PC-3 (cell line): ENCODE data around the gene AMIGO3. TPM values are rescaled to one million over a fixed set of nuclear protein-coding genes. Genes with fewer than 3 reads are reported as not detected.

ENCODE experiments used
- ATAC-seq: fragments of 200-7000 bp; cut with Tn5 transposase; 2 replicates; pipeline ENCODE4 v1.9.1; 2020; ENCODE audit warnings: mild to moderate bottlenecking, moderate library complexity
- BruUV-seq: library from RNA; stranded (reverse); fragments of 400-500 nt; replicated peaks from 2 replicates; lab custom pipeline; 2021; lab: Mats Ljungman, UMichigan
- CTCF ChIA-PET: fragments of 300-600 bp; sonication (Branson Sonifier 250); formaldehyde crosslinking; loops from one replicate; lab custom pipeline; 2022; ENCODE audit warnings: antibody characterized with exemption; lab: Charles Lee
- POLR2A ChIA-PET: fragments of 300-600 bp; sonication (Branson Sonifier 250); formaldehyde crosslinking; loops from one replicate; lab custom pipeline; 2022; ENCODE audit warnings: antibody characterized with exemption; ENCODE audit not compliant: unreplicated experiment; lab: Charles Lee
- DNase-seq: peaks from one replicate; pipeline ENCODE4 v3.0.0-alpha.2; 2015
- H2AFZ ChIP-seq: fragments of 300-600 bp; sonication (generic); 2 replicates; pipeline ENCODE4 v1.6.0; 2016; ENCODE audit warnings: antibody characterized with exemption, low read length
- H3F3A ChIP-seq: fragments of 300-600 bp; sonication (generic); one replicate; pipeline ENCODE4 v1.6.0; 2017; ENCODE audit warnings: antibody characterized with exemption, low read length, control low read depth, mild to moderate bottlenecking; ENCODE audit not compliant: unreplicated experiment
- H3K27ac ChIP-seq: fragments of 300-600 bp; sonication (generic); 2 replicates; pipeline ENCODE4 v1.5.1; 2016; ENCODE audit warnings: mild to moderate bottlenecking, low read length
- H3K27me3 ChIP-seq: fragments of 300-600 bp; sonication (generic); 2 replicates; pipeline ENCODE4 v1.6.1; 2016; ENCODE audit warnings: low read length, mixed read lengths
- H3K36me3 ChIP-seq: fragments of 300-600 bp; sonication (generic); 2 replicates; pipeline ENCODE4 v1.6.1; 2016; ENCODE audit warnings: low read depth, mixed run types, low read length, mixed read lengths
- H3K4me1 ChIP-seq: fragments of 300-600 bp; sonication (generic); 2 replicates; pipeline ENCODE4 v1.5.1; 2016; ENCODE audit warnings: low read length; ENCODE audit not compliant: insufficient read depth
- H3K4me2 ChIP-seq: fragments of 300-600 bp; sonication (generic); 2 replicates; pipeline ENCODE4 v1.6.0; 2016; ENCODE audit warnings: low read length
- H3K4me3 ChIP-seq: fragments of 300-600 bp; sonication (generic); 2 replicates; pipeline ENCODE4 v1.5.1; 2016; ENCODE audit warnings: mild to moderate bottlenecking, low read length, mixed read lengths
- H3K79me2 ChIP-seq: fragments of 300-600 bp; sonication (generic); 2 replicates; pipeline ENCODE4 v1.6.1; 2017; ENCODE audit warnings: low read length, mixed read lengths
- H3K9ac ChIP-seq: fragments of 300-600 bp; sonication (generic); 2 replicates; pipeline ENCODE4 v1.6.0; 2016; ENCODE audit warnings: mild to moderate bottlenecking, low read length
- H3K9me2 ChIP-seq: fragments of 300-600 bp; sonication (generic); replicated peaks from 2 replicates; pipeline ENCODE4 v1.6.1; 2016; ENCODE audit warnings: mixed run types, low read length, mixed read lengths
- H3K9me3 ChIP-seq: fragments of 300-600 bp; sonication (generic); 2 replicates; pipeline ENCODE4 v1.6.1; 2016; ENCODE audit warnings: low read length, mixed read lengths
- H4K20me1 ChIP-seq: fragments of 300-600 bp; sonication (generic); 2 replicates; pipeline ENCODE4 v1.6.1; 2016; ENCODE audit warnings: low read length, mixed read lengths
- EZH2 ChIP-seq: fragments of 300-600 bp; sonication (generic); IDR thresholded peaks from one replicate; pipeline ENCODE4 v1.6.1; 2017; ENCODE audit warnings: antibody characterized with exemption, mild to moderate bottlenecking, low read length; ENCODE audit not compliant: unreplicated experiment
- EZH2phosphoT487 ChIP-seq: fragments of 300-600 bp; sonication (generic); IDR thresholded peaks from 2 replicates; pipeline ENCODE4 v1.6.1; 2018; ENCODE audit warnings: mild to moderate bottlenecking, antibody characterized with exemption, low read length, borderline replicate concordance
- intact Hi-C: fragments of 100-400 bp; cut with micrococcal nuclease; formaldehyde crosslinking; loops from 2 replicates; pipeline ENCODE4 v1.9.0; 2023
- total RNA-seq: library from RNA; depleted of rRNA; stranded (reverse); fragments of >200 nt; gene quantifications from 2 replicates; pipeline ENCODE4 v1.2.3, GENCODE V29; 2014
- TF ChIP-seq, protein P1 (sequence below): fragments of 300-600 bp; sonication (generic); conservative IDR thresholded peaks from 2 replicates; pipeline ENCODE4 v1.5.1; 2017; ENCODE audit warnings: antibody characterized with exemption, low read depth, mild to moderate bottlenecking, low read length

Gene AMIGO3
- total RNA-seq, 1 experiment from 2014 or later, result 1.8 TPM

- ChIA-PET POLR2A (no interaction called here), CTCF (no interaction called here)
- Histone ChIP-seq H3K27ac (no peak overlapping the region), H3K9me2 (no peaks in the 10 kb centered on the region), H3K9ac (no peak overlapping the region), H4K20me1 (no peaks in the 10 kb centered on the region), H3K4me1 (peaks cover 20% of the 10 kb centered on the region), H3K4me2 (no peak overlapping the region), H3K36me3 (peaks cover 16% of the 10 kb centered on the region), H2AFZ (no peak overlapping the region), H3K4me3 (no peak overlapping the region), H3F3A (no peaks in the 10 kb centered on the region), H3K9me3 (no peaks in the 10 kb centered on the region), H3K79me2 (peaks cover 17% of the 10 kb centered on the region), H3K27me3 (no peaks in the 10 kb centered on the region)
- intact Hi-C loops, result no loop called here
- BruUV-seq, result no TSS peak
- no peak for ATAC-seq
- DNase-seq, result no peak
- no peak for TF ChIP-seq EZH2
- TF ChIP-seq EZH2phosphoT487, result no peak
- TF ChIP-seq, protein P1, sequence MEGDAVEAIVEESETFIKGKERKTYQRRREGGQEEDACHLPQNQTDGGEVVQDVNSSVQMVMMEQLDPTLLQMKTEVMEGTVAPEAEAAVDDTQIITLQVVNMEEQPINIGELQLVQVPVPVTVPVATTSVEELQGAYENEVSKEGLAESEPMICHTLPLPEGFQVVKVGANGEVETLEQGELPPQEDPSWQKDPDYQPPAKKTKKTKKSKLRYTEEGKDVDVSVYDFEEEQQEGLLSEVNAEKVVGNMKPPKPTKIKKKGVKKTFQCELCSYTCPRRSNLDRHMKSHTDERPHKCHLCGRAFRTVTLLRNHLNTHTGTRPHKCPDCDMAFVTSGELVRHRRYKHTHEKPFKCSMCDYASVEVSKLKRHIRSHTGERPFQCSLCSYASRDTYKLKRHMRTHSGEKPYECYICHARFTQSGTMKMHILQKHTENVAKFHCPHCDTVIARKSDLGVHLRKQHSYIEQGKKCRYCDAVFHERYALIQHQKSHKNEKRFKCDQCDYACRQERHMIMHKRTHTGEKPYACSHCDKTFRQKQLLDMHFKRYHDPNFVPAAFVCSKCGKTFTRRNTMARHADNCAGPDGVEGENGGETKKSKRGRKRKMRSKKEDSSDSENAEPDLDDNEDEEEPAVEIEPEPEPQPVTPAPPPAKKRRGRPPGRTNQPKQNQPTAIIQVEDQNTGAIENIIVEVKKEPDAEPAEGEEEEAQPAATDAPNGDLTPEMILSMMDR, result no peak
These were observed 1.5 kb upstream of the AMIGO3 start for GRCh38 chr3:49720855-49721595.

GRCh38 chr3:49718858-49719213 lies 648 bp downstream of the AMIGO3 start:
- peaks cover 12% of the 10 kb centered on the region for H3K4me1 ChIP-seq
- POLR2A ChIA-PET, result no interaction called here
- no peaks in the 10 kb centered on the region for H3K27me3 ChIP-seq
- H3K79me2 ChIP-seq, result peaks cover 17% of the 10 kb centered on the region
- no peaks in the 10 kb centered on the region for H3K9me3 ChIP-seq
- BruUV-seq, result no TSS peak
- H2AFZ ChIP-seq, result no peak overlapping the region
- no peak overlapping the region for H3K27ac ChIP-seq
- no peak for ATAC-seq
- H3K36me3 ChIP-seq, result peaks cover 14% of the 10 kb centered on the region
- H3K4me2 ChIP-seq, result peak overlapping the region; percentile 77
- intact Hi-C loops, result loop anchor here (1.0 kb wide), 1 partner anchor 120 kb away; no protein-coding TSS in a partner anchor
- CTCF ChIA-PET, result interaction anchor here (1.6 kb wide), 1 partner anchor 120 kb away, joined by 6 read pairs; no protein-coding TSS in a partner anchor
- no peaks in the 10 kb centered on the region for H3F3A ChIP-seq
- H3K4me3 ChIP-seq, result peak overlapping the region; percentile 54; the same call in 1 of the 2 replicates
- DNase-seq, result no peak
- H3K9me2 ChIP-seq, result no peaks in the 10 kb centered on the region
- no peak overlapping the region for H3K9ac ChIP-seq
- no peaks in the 10 kb centered on the region for H4K20me1 ChIP-seq
- no peak for TF ChIP-seq EZH2phosphoT487

DNA sequence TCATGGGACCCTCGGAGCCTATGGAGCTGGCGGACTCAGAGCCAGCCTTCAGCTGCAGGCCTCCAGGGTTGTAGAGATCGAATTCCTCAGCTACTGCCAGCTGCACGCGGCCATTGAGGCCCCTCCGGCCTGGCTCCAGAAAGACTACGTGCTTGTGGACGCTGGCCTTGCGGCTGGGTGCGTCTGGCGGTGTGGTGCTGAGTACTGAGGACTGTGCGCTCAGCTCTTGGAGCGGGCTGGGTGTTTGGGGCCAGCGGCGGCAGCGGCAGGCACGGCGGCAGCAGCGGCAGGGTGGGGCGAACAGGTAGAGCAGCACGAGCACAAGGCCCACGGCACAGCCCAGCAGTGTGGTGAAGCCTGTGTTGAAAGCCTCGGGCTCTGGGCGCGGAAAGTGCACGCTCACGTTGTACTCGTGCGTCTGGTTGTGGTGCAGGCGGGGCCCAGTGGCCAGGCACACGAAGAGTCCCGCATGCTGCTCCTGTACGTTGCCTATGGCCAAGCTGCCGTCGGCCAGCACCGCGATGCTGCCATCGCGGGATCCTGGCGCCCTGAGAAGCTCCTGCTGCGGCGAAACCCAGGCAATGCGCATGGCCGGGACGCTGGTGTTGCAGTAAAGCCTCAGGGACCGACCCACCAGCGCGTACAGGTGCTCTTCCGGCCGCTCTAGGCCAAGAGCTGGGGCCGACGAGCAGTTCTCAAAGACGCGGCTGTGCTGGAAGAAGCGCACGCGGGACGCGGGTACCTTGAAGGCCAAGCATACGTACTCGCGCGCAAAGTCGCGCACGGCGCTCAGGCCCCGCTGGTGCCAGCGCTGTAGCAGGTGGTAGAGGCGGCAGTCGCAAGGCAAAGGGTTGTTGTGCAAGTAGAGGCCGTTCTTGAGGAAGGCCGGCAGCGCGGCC lies 1.3 kb downstream of the AMIGO3 start:
- H3K79me2 ChIP-seq, result peaks cover 12% of the 10 kb centered on the region
- intact Hi-C loops, result no loop called here
- no peak overlapping the region for H3K9ac ChIP-seq
- H3F3A ChIP-seq, result no peaks in the 10 kb centered on the region
- no peak overlapping the region for H3K4me2 ChIP-seq
- H3K27me3 ChIP-seq, result no peaks in the 10 kb centered on the region
- CTCF ChIA-PET, result interaction anchor here (1.6 kb wide), 1 partner anchor 121 kb away, joined by 6 read pairs; no protein-coding TSS in a partner anchor
- no peak overlapping the region for H2AFZ ChIP-seq
- TF ChIP-seq, protein P1, result no peak
- TF ChIP-seq EZH2, result no peak
- no peak for TF ChIP-seq EZH2phosphoT487
- no TSS peak for BruUV-seq
- no peak for DNase-seq
- no peak overlapping the region for H3K4me3 ChIP-seq
- H3K36me3 ChIP-seq, result peaks cover 14% of the 10 kb centered on the region
- no peak for ATAC-seq
- no peaks in the 10 kb centered on the region for H3K9me3 ChIP-seq
- POLR2A ChIA-PET, result no interaction called here
- peaks cover 12% of the 10 kb centered on the region for H3K4me1 ChIP-seq
- no peak overlapping the region for H3K27ac ChIP-seq
- no peaks in the 10 kb centered on the region for H4K20me1 ChIP-seq
- H3K9me2 ChIP-seq, result no peaks in the 10 kb centered on the region
